HCT116 (cell line): ENCODE measurements around the gene RLBP1. TPM values are rescaled to one million over a fixed set of nuclear protein-coding genes. Genes with fewer than 3 reads are reported as not detected.
A peak's percentile ranks its signal among the peaks of the same experiment; 100 is the strongest.

Experiments used
- ATAC-seq: fragments of 200-7000 bp; cut with Tn5 transposase; 2 replicates; pipeline ENCODE4 v1.9.1; 2020; ENCODE audit warnings: mild to moderate bottlenecking, moderate library complexity
- BruUV-seq: library from RNA; stranded (reverse); fragments of 400-500 nt; replicated peaks from 2 replicates; lab custom pipeline; 2021; lab: Mats Ljungman, UMichigan
- CTCF ChIA-PET: fragments of 300-600 bp; sonication (Branson Sonifier 250); formaldehyde crosslinking; loops from one replicate; lab custom pipeline; 2021; ENCODE audit warnings: antibody characterized with exemption; lab: Charles Lee
- POLR2A ChIA-PET: fragments of 300-600, 350-600 bp; sonication (Branson Sonifier 250); formaldehyde crosslinking; loops from one replicate; lab custom pipeline; 2021; ENCODE audit warnings: antibody characterized with exemption; lab: Charles Lee
- RAD21 ChIA-PET, 2 experiments: fragments of 300-600 bp; sonication (Branson Sonifier 250); formaldehyde crosslinking; loops; one replicate each; lab custom pipeline; 2023; ENCODE audit warnings: low total read pairs in 2 of 2; ENCODE audit not compliant: uncharacterized antibody in 2 of 2, unreplicated experiment in 2 of 2, low non-redundant PET in 1 of 2; lab: Charles Lee
- DNase-seq: peaks from one replicate; pipeline ENCODE4 v3.0.0-alpha.2; 2010; ENCODE audit warnings: low read depth, low spot score
- H2AFZ ChIP-seq: fragments of 200-600 bp; shearing (Covaris generic), sonication (generic); 2 replicates; pipeline ENCODE4 v1.6.1; 2017; ENCODE audit warnings: low read depth, mixed run types, mixed read lengths, antibody characterized with exemption, low read length; ENCODE audit not compliant: poor library complexity, severe bottlenecking
- H3K27ac ChIP-seq: 2 replicates; pipeline ENCODE4 v1.5.1; 2012; ENCODE audit warnings: low read depth, low read length
- H3K27me3 ChIP-seq: fragments of 200-600 bp; sonication (generic); 2 replicates; pipeline ENCODE4 v1.6.1; 2016; ENCODE audit warnings: mixed run types, low read length, mixed read lengths; ENCODE audit not compliant: insufficient read depth
- H3K36me3 ChIP-seq, 2 experiments: fragments of 200-500 bp in 1 of 2; fragments of 200-600 bp in 1 of 2; sonication (Bioruptor generic) in 1 of 2; sonication (generic) in 1 of 2; 2 replicates each; pipeline versions ENCODE4 v1.5.1 to v1.6.1; 2014 to 2016; ENCODE audit warnings: low read length in 2 of 2, inconsistent platforms in 1 of 2, mixed read lengths in 1 of 2, mixed run types in 1 of 2; ENCODE audit not compliant: insufficient read depth in 2 of 2, control insufficient read depth in 1 of 2
- H3K4me1 ChIP-seq, 2 experiments: fragments of 200-600 bp in 1 of 2; sonication (generic) in 1 of 2; 2 replicates each; pipeline versions ENCODE4 v1.5.1 to v1.6.1; 2012 to 2017; ENCODE audit warnings: low read length in 2 of 2, inconsistent platforms in 1 of 2, mild to moderate bottlenecking in 1 of 2, mixed read lengths in 1 of 2, mixed run types in 1 of 2, moderate library complexity in 1 of 2; ENCODE audit not compliant: insufficient read depth in 2 of 2, control insufficient read depth in 1 of 2
- H3K4me2 ChIP-seq: fragments of 200-600 bp; sonication (generic); 2 replicates; pipeline ENCODE4 v1.6.1; 2017; ENCODE audit warnings: mixed run types, low read length, mixed read lengths
- H3K4me3 ChIP-seq, 2 experiments: fragments of 200-600 bp in 1 of 2; sonication (generic) in 1 of 2; replicated peaks in 1 of 2; 2 replicates each; pipeline ENCODE4 v1.5.1; 2011 to 2016; ENCODE audit warnings: low read length in 2 of 2, control low read depth in 1 of 2, low read depth in 1 of 2, mild to moderate bottlenecking in 1 of 2, mixed read lengths in 1 of 2, mixed run types in 1 of 2
- H3K79me2 ChIP-seq: fragments of 200-600 bp; sonication (generic); 2 replicates; pipeline ENCODE4 v1.6.1; 2017; ENCODE audit warnings: mild to moderate bottlenecking, mixed run types, low read length, moderate library complexity, mixed read lengths; ENCODE audit not compliant: insufficient read depth
- H3K9ac ChIP-seq: fragments of 200-600 bp; sonication (generic); 2 replicates; pipeline ENCODE4 v1.6.1; 2016; ENCODE audit warnings: low read length, mixed read lengths
- H3K9me2 ChIP-seq: fragments of 200-600 bp; sonication (generic), shearing (Covaris generic); 2 replicates; pipeline ENCODE4 v1.6.1; 2017; ENCODE audit warnings: mixed run types, mild to moderate bottlenecking, moderate library complexity; ENCODE audit not compliant: insufficient read depth
- H3K9me3 ChIP-seq, 2 experiments: fragments of 200-500 bp in 1 of 2; fragments of 200-600 bp in 1 of 2; sonication (Bioruptor generic) in 1 of 2; sonication (generic) in 1 of 2; 2 replicates each; pipeline ENCODE4 v1.6.1; 2014 to 2017; ENCODE audit warnings: low read length in 2 of 2, mixed read lengths in 2 of 2, inconsistent platforms in 1 of 2, low read depth in 1 of 2, mild to moderate bottlenecking in 1 of 2, mixed run types in 1 of 2, moderate library complexity in 1 of 2; ENCODE audit not compliant: control insufficient read depth in 1 of 2, insufficient read depth in 1 of 2
- H4K20me1 ChIP-seq: fragments of 200-600 bp; sonication (generic), shearing (Covaris generic); 2 replicates; pipeline ENCODE4 v1.6.1; 2017; ENCODE audit warnings: mixed run types, mild to moderate bottlenecking, moderate library complexity; ENCODE audit not compliant: insufficient read depth
- CBX3 ChIP-seq: IDR thresholded peaks from 2 replicates; pipeline ENCODE4 v1.6.1; 2012; ENCODE audit warnings: low read depth
- CEBPB ChIP-seq: IDR thresholded peaks from 2 replicates; pipeline ENCODE4 v1.6.1; 2012; ENCODE audit warnings: low read depth
- EGR1 ChIP-seq: IDR thresholded peaks from 2 replicates; pipeline ENCODE4 v1.6.1; 2012; ENCODE audit warnings: low read depth
- ELF1 ChIP-seq: IDR thresholded peaks from 2 replicates; pipeline ENCODE4 v1.6.1; 2012; ENCODE audit warnings: low read depth, borderline replicate concordance
- EZH2 ChIP-seq: fragments of 200-600 bp; sonication (generic); IDR thresholded peaks from 2 replicates; pipeline ENCODE4 v1.6.1; 2017; ENCODE audit warnings: antibody characterized with exemption, mixed run types
- EZH2phosphoT487 ChIP-seq: fragments of 200-600 bp; IDR thresholded peaks from 2 replicates; pipeline ENCODE4 v1.6.1; 2018; ENCODE audit warnings: antibody characterized with exemption, borderline replicate concordance
- FOSL1 ChIP-seq: IDR thresholded peaks from 2 replicates; pipeline ENCODE4 v1.6.1; 2012; ENCODE audit warnings: low read depth
- JUND ChIP-seq: IDR thresholded peaks from 2 replicates; pipeline ENCODE4 v1.6.1; 2012
- MAX ChIP-seq: IDR thresholded peaks from 2 replicates; pipeline ENCODE4 v1.6.1; 2012
- POLR2A ChIP-seq: IDR thresholded peaks from 2 replicates; pipeline ENCODE4 v1.7.0; 2011; ENCODE audit warnings: borderline replicate concordance; ENCODE audit not compliant: insufficient read depth, insufficient read length; ENCODE audit errors: extremely low read depth
- POLR2AphosphoS5 ChIP-seq: IDR thresholded peaks from 2 replicates; pipeline ENCODE4 v1.6.1; 2011; ENCODE audit warnings: mild to moderate bottlenecking, low read depth, low read length, moderate library complexity
- RAD21 ChIP-seq: IDR thresholded peaks from 2 replicates; pipeline ENCODE4 v1.6.1; 2012; ENCODE audit warnings: low read depth, mild to moderate bottlenecking
- SIN3A ChIP-seq: IDR thresholded peaks from 2 replicates; pipeline ENCODE4 v1.6.1; 2012; ENCODE audit warnings: low read depth
- SRF ChIP-seq: IDR thresholded peaks from 2 replicates; pipeline ENCODE4 v1.6.1; 2012; ENCODE audit warnings: low read depth
- TCF7L2 ChIP-seq: IDR thresholded peaks from 2 replicates; pipeline ENCODE4 v1.7.0; 2011; ENCODE audit warnings: borderline replicate concordance, inconsistent platforms; ENCODE audit not compliant: insufficient read depth, insufficient read length; ENCODE audit errors: extremely low read depth
- ZFX ChIP-seq: fragments of 450-650 bp; IDR thresholded peaks from 2 replicates; pipeline ENCODE4 v1.6.1; 2017
- ZNF274 ChIP-seq: fragments of 200-500 bp; sonication (Bioruptor generic); IDR thresholded peaks from 2 replicates; pipeline ENCODE4 v1.6.1; 2014; ENCODE audit warnings: mild to moderate bottlenecking, low read depth, low read length, inconsistent platforms
- intact Hi-C: fragments of 100-400 bp; cut with micrococcal nuclease; formaldehyde crosslinking; loops from 2 replicates; pipeline ENCODE4 v1.10.0; 2022
- total RNA-seq: library from RNA; stranded (reverse); gene quantifications from one replicate; pipeline ENCODE4 v1.2.1, GENCODE V29; 2021; ENCODE audit not compliant: unreplicated experiment
- TF ChIP-seq, protein P1 (sequence below): IDR thresholded peaks from 2 replicates; pipeline ENCODE4 v1.6.1; 2012
- TF ChIP-seq, protein P2 (sequence below), 3 experiments: fragments of 200-600 bp in 1 of 3; sonication (generic) in 1 of 3; IDR thresholded peaks in 2 of 3; conservative IDR thresholded peaks in 1 of 3; 2 replicates each; pipeline ENCODE4 v1.5.1; 2012 to 2017; ENCODE audit warnings: low read depth in 2 of 3, low read length in 2 of 3, antibody characterized with exemption in 1 of 3, borderline replicate concordance in 1 of 3, control low read depth in 1 of 3, mild to moderate bottlenecking in 1 of 3, mixed read lengths in 1 of 3, mixed run types in 1 of 3, moderate library complexity in 1 of 3; ENCODE audit not compliant: insufficient read depth in 1 of 3

The RLBP1 gene
- total RNA-seq, 1 experiment from 2014 or later = 0.12 TPM

DNA sequence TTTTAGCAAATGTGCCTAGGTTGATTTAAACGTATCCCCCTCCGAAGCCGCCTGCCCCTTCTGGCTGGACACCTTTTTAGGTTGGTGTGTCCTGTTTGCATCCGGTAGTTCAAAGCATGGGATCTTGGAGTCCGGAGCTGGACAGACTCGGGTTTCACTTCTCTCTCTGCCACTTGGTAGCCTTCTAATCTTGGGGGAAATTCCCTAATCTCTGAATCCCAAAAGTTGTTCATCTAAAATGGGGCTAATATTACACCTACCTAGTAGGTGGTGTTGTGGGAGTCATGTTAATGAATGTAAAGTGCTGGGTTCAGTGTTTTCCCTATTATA is 23.2 kb upstream of the RLBP1 start (continued):
- TF ChIP-seq EZH2phosphoT487 (no peak), MAX (no peak), POLR2A (no peak), FOSL1 (no peak), JUND (no peak), RAD21 (no peak)

DNA sequence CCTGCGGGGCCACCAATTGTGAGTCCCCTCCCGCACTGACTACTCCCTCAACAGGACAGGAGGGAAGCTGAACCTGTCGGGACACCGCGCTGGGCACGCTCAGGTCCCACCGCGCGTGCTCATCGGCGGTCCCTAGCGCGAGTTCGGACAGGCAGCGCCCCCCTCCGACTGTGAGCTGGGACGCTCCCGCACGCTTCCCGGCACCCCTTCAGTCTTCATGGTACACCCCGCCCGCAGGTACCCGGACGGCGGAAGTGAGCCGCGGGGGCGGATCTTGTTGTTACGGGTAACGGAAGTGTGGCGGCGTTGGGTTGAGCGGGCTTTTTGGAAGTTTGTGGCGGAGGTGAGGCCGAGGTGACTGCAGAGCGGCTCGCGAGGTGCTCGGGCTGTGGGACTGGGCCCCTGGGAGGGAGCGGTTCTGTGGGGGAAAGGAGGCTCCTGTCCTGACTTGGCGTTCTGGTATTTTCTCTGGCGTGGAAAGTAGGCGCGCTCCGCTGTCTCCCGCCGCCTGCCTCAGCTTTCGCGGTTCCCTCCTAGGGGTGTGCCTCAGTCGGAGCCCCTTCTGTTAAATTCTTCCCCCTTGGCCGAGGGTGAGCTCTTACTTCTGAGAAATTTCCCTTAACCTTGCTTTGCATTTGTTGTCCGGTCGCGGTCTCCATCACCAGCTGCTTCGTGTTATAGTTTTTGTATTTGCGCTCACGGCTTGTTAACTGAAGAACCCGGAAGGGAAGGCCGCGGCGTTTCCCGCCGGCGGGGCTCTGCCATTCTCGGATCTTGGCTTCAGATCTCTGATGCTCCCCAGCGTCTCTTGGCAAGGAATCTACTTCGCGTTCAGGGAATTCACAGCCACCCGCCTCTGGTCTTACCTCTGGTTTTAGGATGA is 22.6 kb upstream of the RLBP1 start, which contains the start of gene FANCI:
Gene FANCI (plus strand): TSS at position 289 of the 883 bp plus-strand sequence. CDS start 3,669 bp downstream, outside the sequence.
- POLR2A ChIA-PET = interaction anchor here (0.9 to 1.1 kb wide), 2 partner anchors 9 to 37 kb away, joined by 3 to 6 read pairs; no protein-coding TSS in a partner anchor
- ATAC-seq (peak; percentile 94), DNase-seq (peak; percentile 89)
- H3K4me3 ChIP-seq = peak within 1 kb of the TSS; percentile 76 to 78
- H3K79me2 ChIP-seq = peaks cover 51% of the 10 kb centered on the region
- peaks cover 4 to 17% of the 10 kb centered on the region in 2 experiments; a peak in 3 of 4 replicates for H3K4me1 ChIP-seq
- BruUV-seq = TSS peak; percentile 72
- RAD21 ChIA-PET = interaction anchor here (1.0 to 3.0 kb wide), 2 partner anchors 37 kb away, joined by 6 to 10 read pairs; no protein-coding TSS in a partner anchor
- peaks cover 0 to 4% of the 10 kb centered on the region in 2 experiments; a peak in 1 of 4 replicates for H3K9me3 ChIP-seq
- H3K4me2 ChIP-seq = peak within 1 kb of the TSS; percentile 78
- peak within 1 kb of the TSS; percentile 79 for H3K9ac ChIP-seq
- H4K20me1 ChIP-seq = peaks cover 9% of the 10 kb centered on the region; the same call in 1 of the 2 replicates
- peaks cover 11 to 17% of the 10 kb centered on the region in 2 experiments for H3K36me3 ChIP-seq
- no peaks in the 10 kb centered on the region for H3K27me3 ChIP-seq
- H3K27ac ChIP-seq = peak within 1 kb of the TSS; percentile 79
- H3K9me2 ChIP-seq = no peaks in the 10 kb centered on the region
- intact Hi-C loops = loop anchor here (1.0 to 2.0 kb wide), 2 partner anchors 37 to 91 kb away; no protein-coding TSS in a partner anchor
- CTCF ChIA-PET = interaction anchor here (1.0 to 2.3 kb wide), 2 partner anchors 9 to 37 kb away, joined by 3 to 20 read pairs; no protein-coding TSS in a partner anchor
- peak within 1 kb of the TSS; percentile 56 for H2AFZ ChIP-seq
- peak; percentile 61 for TF ChIP-seq POLR2AphosphoS5
- peak; percentile 81 for TF ChIP-seq EGR1
- TF ChIP-seq, protein P1, sequence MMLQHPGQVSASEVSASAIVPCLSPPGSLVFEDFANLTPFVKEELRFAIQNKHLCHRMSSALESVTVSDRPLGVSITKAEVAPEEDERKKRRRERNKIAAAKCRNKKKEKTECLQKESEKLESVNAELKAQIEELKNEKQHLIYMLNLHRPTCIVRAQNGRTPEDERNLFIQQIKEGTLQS = no peak
- peak; percentile 96 for TF ChIP-seq MAX
- peak; percentile 94; the same call in 1 of the 2 replicates for TF ChIP-seq CBX3
- TF ChIP-seq FOSL1 = no peak
- TF ChIP-seq EZH2 = no peak
- TF ChIP-seq SIN3A = peak; percentile 97
- peak; percentile 65 for TF ChIP-seq TCF7L2
- no peak for TF ChIP-seq SRF
- TF ChIP-seq ZFX = peak; percentile 88
- TF ChIP-seq, protein P2, sequence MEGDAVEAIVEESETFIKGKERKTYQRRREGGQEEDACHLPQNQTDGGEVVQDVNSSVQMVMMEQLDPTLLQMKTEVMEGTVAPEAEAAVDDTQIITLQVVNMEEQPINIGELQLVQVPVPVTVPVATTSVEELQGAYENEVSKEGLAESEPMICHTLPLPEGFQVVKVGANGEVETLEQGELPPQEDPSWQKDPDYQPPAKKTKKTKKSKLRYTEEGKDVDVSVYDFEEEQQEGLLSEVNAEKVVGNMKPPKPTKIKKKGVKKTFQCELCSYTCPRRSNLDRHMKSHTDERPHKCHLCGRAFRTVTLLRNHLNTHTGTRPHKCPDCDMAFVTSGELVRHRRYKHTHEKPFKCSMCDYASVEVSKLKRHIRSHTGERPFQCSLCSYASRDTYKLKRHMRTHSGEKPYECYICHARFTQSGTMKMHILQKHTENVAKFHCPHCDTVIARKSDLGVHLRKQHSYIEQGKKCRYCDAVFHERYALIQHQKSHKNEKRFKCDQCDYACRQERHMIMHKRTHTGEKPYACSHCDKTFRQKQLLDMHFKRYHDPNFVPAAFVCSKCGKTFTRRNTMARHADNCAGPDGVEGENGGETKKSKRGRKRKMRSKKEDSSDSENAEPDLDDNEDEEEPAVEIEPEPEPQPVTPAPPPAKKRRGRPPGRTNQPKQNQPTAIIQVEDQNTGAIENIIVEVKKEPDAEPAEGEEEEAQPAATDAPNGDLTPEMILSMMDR (IDR thresholded peaks at IDR 0.05 in 2 of 3, conservative IDR thresholded peaks at IDR 0.05 in 1 of 3; ENCODE audit: borderline replicate concordance in 1 of 3, insufficient read depth in 1 of 3, low read depth in 2 of 3, low read length in 2 of 3) = peak; percentile 48 to 71 (median 58); a peak in 4 of 6 replicates
- no peak for TF ChIP-seq CEBPB
- peak; percentile 57; the same call in 1 of the 2 replicates for TF ChIP-seq ELF1
- no peak for TF ChIP-seq ZNF274
